ENCODE data around the gene ORAI1.
"Not testable (repeated sequence)": the region's sequence is repeated elsewhere in the genome, so short reads cannot be mapped to it uniquely, and the experiment has no call there.

Gene ORAI1

DNA sequence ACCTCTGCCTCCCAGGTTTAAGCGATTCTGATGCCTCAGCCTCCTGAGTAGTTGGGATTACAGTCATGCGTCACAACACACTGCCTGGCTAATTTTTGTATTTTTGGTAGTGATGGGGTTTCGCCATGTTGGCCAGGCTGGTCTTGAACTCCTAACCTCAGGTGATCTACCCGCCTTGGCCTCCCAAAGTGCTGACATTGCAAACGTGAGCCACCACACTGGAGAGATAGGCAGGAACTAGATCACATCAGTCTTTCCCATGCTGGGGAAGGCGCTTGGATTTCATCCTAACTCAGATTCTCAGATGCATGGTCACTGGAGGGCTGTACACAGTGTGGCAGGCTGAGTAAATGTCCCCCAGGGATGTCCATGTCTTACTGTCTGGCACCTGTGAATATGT lies 18.0 kb upstream of the ORAI1 start:
- DNase-seq = no peak

DNA sequence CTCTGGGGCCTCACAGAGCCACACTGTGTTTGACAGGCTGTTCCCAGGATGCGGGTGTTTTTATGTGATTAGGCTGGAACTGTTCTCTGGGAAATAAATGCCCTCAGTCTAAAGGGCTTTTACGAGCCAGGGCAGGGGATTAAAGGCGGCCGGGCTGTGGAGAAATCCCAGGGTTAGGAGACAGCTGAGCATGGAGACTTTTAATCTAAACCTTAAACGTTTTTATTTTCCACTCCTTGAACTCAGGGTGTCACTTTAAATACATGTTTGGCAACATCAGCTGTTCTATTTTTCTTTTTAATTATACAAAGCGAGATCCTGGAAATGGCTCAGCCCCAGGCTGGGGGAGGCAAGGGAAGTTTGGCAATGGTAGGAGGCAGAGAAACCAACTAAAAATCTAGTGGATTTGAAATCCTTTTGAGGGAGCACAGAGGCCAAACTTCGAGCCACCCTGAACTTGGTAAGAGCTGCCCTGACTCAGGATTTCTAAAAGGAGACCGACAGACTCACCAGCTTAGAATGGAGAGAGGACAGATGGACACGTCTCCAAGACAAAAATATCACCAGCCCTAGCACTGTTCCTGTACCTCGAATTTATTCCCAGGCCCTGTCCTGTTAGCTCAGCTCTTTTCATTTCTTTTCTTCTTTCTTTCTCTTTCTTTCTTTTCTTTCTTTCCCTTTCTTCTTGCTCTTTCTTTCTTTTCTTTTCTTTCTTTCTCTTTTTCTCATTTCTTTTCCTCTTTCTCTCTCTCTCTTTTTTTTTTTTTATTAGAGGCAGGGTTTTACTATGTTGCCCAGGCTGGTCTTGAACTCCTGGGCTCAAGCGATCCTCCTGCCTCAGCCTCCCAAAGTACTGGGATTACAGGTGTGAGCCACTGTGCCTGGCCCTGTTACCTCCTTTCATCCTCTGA lies 15.8 kb upstream of the ORAI1 start:
- DNase-seq = no peak

DNA sequence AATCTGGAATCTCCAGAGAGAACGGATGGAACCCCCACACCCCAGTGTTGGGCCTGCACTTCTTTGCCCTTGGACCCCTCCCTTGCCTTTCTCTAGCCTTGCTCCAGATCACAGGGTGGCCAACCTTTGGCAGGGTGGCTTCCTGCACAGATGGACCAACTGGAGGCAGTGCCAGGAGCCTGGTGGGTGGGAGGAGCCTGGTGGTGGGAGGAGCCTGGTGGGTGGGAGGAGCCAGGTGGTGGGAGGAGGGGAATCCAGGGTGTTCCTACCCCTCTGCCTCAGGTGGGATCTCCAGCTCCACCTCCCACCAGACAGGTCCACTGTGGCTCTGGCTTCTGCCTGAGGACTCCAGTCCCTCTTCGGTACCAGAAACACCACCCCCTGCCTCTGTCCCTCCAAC lies 15.0 kb upstream of the ORAI1 start:
- DNase-seq = no peak

DNA sequence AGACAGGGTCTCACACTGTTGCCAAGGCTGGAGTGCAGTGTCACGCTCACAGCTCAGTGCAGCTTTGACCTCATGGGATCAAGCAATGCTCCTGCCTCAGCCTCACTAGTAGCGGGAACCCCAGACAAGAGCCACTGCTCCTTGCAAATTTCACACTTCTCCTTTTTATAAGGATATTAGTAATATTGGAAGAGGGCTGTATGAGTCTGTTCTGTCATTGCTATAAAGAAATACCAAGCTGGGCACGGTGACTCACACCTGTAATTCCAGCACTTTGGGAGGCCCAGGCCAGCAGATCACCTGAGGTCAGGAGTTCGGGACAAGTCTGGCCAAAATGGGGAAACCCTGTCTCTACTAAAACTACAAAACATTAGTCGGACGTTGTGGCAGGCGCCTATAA lies 12.9 kb upstream of the ORAI1 start:
- no peak for DNase-seq

DNA sequence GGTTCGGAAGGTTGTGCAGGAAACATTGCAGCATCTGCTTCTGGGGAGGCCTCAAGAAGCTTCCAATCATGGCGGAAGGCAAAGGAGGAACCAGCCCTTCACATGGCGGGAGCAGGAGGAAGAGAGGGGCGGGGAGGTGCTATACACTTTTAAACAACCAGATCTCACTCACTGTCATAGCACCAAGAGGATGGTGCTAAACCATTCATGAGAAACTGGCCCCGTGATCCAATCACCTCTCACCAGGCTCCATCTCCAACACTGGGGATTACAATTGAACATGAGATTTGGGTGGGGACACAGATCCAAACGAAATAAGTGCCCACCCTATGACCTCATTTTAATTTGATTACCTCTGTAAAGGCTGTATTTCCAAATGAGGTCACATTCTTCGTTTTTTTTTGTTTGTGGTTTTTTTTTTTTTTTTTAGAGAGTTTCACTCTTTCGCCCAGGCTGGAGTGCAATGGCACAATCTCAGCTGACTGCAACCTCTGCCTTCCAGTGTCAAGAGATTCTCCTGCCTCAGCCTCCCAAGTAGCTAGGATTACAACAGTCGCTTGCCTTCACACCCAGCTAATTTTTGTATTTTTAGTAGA lies 11.4 kb upstream of the ORAI1 start:
- DNase-seq = no peak

DNA sequence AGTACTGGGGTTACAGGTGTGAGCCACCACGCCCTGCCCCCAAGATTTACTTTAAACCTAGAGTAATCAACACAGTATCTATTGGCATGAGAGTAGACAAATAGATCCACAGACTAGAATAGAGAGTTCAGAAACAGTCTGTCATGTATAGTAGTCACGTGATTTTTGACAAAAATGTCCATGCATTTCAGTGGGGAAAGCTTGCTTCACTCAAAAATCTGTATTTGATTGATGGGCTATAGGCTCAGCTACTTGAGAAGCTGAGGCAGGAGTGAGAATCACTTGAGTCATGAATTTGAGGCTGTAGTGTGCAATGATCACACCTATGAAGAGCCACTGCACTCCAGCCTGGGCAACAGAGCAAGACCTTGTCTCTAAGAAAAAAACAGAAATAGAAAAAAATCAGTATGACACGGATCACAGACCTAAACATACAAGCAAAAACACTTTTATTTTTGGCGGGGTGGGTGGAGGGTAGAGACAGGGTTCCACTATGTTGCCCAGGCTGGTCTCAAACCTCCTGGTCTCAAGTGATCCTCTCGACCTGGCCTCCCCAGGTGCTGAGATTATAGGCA lies 7.6 kb upstream of the ORAI1 start:
- DNase-seq = no peak

DNA sequence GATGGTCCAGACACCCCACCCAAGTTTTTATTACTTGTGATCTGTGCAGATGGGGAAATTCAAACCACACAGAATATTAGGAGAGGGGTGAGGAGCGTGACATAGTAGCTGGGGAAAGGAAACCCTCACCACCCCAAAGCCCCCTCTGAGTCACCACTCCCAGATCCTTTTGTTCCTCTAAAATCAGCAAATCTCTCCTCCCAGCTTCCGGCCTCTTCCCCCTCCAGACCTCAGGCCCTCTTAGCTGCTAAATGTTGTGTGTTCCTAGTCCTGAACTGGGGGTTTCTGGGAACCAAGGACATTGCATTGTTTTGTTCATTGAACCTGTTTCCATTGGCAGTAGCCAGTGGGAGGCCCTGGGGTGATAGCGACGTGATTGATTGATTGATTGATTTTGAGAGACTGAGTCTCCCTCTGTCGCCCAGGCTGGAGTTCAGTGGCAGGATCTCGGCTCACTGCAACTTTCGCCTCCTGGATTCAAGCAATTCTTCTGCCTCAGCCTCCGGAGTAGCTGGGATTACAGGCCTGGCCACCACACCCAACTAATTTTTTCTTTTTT lies 5.9 kb upstream of the ORAI1 start:
- DNase-seq = no peak

DNA sequence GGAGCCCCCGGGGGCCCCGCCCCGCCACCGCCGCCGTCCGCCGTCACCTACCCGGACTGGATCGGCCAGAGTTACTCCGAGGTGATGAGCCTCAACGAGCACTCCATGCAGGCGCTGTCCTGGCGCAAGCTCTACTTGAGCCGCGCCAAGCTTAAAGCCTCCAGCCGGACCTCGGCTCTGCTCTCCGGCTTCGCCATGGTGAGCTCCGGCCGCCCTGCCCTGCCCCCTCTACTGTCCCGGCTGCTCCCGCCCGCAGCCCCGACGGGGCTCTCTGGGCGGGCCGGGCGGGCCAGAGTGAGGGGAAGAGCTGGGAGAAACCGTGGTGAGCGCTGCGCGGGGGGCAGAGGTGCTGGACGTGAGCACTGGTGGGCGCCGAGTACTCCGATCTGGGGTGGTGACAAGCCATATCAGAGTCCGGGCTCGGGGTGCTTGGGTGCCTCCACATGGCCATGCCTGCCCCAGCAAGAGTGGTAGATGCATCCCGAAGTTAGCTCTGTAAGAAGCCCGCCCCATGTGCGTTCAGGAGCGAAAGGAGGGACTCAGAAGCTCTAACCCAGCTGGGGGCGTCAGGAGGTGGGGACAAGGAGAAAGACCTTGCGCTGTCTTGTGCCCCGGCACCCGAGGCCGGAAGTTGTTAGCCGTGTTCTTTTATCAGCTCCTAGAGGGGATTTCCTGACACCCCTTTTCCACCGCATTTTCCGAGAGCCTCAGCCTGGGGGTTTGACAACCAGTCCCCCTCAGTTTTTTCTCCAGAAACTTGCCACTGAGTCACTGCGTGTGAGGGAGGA lies 717 bp downstream of the ORAI1 start:
- DNase-seq = peak; percentile 84 to 87

DNA sequence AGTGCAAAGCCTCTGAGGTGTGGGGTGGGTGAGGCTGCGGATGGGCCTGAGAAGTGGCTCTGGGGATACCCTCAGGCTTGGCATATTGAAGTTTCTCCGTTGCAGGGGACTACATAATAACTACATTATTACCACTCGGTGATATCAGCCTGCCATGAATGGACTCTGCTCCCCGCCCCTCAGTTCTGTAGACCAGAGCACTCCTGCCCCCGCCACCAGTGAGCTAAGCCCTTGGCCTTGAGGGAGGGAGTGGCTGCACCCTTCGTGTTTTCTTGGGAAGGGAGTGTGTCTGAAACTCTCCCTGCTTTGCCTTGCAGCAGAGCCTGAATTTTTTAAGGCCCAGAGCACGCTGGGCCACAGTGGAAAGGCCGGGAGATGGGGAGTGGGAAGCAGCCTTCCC lies 1.7 kb downstream of the ORAI1 start:
- no peak for DNase-seq

DNA sequence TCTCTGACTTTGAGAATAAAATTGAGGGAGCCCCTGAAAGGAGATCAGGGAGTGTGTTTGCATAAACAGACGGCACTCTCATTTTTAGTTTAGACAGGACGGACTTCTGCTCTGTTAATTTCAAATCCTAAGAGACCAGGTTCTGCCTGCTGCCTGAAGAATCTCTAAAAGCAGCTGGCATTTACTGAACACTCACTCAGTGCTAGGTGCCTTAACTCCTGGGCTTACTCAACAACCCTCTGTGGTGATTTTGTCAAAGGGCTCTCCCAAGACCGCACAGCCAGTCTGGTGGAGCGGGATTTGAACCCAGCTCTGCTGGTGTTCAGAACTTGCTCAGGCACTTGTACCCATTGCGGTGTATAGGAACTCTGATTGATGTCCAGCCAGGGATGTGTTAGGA lies 2.2 kb downstream of the ORAI1 start:
- DNase-seq = no peak

DNA sequence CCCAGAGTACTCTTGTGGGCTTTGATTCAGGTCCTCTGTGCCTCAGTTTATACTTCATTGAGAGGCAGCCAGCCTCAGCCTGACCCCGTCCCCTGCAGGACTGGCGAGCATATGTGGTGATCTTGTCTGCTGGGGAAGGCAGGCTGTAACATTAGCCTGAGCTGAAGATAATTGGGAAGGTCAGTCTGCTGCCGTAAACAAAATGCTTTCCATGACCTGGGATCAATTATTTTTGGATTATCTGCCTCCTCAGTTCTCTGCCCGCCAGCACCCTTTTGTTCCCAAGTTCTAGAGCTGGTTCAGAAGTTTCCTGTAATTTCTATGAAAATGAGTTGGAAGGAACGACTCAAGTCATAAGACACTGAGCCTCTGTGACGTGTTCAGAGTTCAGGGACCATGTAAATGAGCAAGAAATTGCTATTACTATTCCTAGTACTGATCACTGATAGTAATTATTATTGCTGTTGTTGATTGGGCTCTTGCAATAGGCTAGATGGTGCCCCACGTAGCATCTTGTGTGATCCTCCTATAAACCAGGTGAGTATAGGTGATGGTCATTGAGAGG lies 4.5 kb downstream of the ORAI1 start:
- no peak for DNase-seq

DNA sequence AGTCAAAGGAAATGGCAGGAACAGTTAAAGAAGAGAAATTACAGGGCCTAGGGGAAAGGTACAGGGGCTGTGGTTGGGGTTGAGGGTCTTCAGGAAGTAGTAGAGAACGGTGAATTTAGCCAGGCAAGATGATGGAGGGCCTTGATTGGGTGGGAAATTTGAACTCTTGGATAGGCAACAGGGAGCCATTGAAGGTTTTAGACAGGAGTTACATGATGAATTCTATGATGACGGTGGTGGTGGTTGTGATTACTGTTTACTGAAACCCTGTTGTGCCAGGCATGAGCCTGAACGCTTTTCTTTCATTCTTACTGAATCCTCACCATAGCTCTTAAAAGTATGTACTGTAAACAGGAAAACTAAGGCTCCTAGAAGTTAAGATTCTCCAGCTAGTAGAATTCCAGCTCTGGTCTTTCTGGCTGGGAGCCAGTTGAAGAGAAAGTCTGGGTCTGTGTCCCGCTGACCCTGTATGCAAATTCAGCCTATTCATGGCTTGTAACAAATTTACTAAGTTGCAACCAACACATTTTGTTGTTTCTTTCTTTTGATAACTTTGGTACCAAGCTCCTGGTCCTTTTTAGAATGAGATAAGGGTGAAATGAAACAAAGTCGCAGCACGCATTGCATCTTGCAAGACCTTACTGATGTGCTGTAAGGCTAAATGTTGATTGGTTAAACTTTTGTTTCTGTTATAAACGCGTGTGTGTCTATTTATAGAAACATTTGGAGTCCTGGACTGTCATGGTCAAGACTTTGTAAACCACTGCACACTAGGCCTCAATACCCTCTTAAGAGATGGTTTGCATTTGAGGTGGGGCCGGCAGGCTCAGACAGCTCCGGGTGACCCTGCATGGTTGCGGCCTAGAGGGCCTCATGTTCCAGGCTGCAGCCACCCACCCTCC lies 6.0 kb downstream of the ORAI1 start:
- no peak for DNase-seq

DNA sequence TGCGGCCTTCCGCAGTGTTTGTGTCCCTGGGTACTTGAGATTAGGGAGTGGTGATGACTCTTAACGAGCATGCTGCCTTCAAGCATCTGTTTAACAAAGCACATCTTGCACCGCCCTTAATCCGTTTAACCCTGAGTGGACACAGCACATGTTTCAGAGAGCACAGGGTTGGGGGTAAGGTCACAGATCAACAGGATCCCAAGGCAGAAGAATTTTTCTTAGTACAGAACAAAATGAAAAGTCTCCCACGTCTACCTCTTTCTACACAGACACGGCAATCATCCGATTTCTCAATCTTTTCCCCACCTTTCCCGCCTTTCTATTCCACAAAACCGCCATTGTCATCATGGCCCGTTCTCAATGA lies 7.5 kb downstream of the ORAI1 start:
- DNase-seq = not testable (repeated sequence)

DNA sequence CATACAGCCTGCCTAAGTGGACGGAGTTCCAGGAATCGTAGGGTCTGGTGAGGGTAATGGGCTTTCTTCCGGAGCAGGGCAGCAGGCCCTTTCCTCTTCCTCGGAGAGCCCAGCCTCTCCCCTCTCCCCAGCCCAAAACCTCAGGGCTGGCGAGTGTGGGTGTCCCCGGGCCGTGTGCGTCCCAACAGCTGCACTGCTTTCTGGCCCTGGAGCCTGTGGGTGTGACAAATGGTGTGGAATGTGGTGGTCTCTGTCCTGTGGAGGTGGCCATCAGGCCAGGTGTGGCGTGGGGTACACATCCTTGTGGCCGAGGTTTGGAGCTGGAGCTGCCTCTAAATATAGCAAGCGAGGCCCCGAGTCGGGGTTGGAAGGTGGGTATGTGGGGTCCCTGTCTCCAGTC lies 8.5 kb downstream of the ORAI1 start:
- DNase-seq = no peak

DNA sequence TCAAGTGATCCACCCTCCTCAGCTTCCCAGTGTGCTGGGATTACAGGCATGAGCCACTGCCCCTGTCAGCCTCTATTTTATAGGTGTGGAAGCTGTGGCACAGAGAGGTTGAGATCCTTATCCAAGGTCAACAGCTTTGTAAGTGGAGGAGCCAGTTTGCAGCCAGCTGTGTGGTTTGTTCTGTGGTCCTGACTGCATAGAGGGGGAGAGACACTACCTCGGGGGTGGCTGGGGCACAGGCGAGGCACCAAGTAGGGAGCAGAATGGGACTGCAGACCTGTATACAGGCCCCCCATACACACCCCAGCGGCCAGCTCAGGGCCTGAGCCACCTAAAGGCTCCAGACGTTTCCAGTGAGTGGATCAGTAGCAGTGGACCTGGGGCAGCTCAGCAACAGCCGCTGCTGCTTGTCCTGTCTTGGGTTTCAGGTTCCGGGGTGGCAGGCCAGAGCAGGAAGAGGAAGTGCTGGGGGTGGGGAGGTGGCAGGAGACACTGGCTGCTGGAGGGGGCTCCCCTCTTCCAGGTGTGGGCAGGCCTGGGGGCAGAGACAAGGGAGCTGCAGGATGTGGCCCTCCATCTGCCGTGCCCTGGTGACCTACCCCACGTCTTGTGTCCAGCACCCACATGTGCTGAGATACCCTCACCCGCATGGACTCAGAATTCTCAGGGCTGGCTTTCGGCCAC lies 11.0 kb downstream of the ORAI1 start:
- peak; percentile 56 to 68 for DNase-seq

DNA sequence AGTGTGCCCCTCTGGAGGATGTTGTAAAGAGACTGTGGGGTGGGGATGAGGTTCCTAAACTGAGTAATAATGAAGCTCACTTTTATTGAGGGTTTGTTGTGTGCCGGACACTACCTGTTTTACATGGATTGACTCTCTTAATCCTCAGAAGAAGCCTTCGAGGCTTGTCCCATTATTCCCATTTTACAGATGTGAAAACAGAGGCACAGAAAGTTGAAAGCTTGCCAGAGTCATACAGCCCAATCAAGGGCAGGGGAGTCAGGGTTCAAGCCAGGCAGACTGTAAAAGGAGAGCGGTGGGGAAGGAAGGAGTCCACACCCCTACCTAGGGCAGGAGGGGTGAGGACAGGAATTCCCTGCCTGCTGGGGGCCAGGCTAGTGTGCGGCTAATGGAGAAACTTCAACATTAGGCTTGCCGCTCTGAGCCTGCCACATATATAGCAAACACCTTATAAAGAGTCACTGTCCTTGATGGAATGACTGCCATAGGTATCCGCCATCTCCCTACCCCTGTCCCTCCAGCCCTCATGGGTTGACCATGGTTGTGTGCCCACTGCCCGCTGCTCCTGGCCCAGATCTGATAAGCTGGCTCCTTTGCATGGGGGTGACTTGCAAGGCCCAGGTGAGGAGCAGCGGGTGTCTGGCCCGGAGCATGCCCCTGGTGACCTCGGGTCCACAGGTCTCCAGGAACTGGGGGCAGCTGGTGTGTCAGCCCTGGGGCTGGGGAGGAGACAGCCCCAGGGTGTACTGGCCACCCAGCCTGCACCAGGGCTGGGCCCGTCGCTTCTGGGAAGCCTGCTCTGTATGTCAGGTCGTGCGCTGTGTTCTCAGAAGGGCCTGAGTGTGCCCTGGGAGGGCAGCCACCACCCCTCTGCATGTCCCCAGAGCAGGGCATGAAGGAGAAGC lies 12.2 kb downstream of the ORAI1 start:
- DNase-seq = no peak

DNA sequence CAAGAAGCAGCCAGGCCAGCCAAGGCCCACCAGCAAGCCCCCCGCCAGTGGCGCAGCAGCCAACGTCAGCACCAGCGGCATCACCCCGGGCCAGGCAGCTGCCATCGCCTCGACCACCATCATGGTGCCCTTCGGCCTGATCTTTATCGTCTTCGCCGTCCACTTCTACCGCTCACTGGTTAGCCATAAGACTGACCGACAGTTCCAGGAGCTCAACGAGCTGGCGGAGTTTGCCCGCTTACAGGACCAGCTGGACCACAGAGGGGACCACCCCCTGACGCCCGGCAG lies 15.0 kb downstream of the ORAI1 start:
- no peak for DNase-seq

DNA sequence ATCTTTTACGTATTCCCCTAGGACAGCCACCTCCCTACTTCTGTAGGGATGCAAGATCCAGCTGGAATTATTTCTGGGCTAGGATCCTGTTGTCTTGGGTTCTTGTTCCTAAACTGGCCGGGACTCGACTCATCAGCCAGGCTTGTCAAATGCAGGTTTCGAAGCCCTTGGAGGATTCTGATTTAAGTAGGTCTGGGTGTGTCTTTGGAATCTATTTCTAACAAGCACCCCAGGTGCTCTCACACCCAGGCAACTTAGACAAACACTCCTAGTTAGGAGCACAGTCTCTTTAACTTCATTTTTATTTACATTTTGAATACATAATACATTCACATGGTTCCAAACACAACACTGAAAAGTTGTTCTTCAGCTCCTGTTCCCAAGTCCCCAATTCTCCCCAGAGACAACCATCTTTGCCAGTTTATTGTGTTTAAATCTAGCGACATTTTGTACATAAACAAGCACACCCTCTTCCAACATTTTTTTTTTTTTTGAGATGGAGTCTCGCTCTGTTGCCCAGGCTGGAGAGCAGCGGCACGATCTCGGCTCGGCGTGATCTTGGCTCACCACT lies 22.2 kb downstream of the ORAI1 start:
- no peak for DNase-seq

DNA sequence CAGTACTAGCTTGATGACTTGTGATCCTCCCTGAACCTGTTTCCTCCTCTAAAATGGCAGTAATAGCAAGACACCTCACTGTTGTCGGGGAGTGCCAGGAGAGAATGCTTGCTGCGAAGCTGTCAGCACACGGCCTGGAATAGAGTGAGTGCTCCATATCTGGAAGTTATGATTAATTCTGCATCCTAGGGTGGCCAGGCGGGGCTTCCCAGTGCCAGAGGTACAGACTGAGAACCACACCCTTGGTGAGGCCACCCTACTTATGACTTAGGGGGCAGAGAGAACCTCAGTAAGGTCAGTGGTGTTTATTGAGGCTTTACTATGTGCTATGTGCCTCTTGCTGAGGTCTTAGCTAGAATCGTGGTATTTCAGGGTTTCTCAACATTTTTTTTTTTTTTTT lies 23.0 kb downstream of the ORAI1 start:
- no peak for DNase-seq

DNA sequence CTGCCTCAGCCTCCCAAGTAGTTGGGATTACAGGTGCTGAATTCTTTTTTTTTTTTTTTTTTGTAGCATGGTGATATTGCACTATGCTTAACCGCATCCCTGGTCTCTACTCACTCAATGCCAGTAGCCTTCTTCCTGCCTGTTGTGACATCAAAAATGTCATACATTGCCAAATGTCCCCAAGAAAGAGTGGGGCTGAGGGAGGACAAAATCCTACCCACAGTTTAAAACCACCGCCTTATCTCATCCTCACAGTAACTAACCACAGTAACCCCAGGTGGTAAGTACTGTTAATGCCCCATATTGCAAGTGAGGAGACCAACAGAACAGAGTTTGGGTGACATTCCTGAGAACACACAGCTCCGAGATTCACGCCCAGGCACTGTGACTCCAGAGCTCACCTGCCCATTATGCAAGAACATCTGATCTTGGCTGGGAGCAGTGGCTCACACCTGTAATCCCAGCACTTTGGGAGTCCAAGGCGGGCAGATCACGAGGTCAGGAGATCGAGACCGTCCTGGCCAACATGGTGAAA lies 23.6 kb downstream of the ORAI1 start:
- peak; percentile 39 to 59 for DNase-seq

Measured in CD4-positive, alpha-beta T cell treated with Interleukin-1 beta for 1 hour (primary cell).